Measurements from ENCODE around the gene PSAP.
A peak's percentile ranks its signal among the peaks of the same experiment; 100 is the strongest.

PSAP gene

DNA sequence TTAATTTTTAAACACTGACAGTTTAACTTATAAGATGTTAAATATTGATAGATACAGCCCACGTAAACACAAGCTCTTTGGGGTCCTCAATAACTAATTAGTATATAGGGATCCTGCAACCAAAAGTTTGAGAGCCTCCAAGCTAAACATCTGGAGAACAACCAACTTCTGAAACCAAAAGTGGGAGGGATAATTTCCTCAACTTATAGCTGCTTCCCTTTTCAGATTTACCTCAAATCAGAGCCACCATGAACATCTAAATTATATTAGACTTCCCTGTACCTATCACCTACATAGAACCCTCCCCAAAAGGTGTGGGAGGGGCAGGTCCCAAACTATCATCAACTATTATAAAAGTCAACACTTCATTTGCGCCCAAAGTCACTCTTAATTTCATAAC, 8.6 kb downstream of the PSAP start:
- H3K27ac Mint-ChIP-seq, result no peak overlapping the region
- no peaks in the 10 kb centered on the region for H3K9me3 Mint-ChIP-seq
- no peaks in the 10 kb centered on the region for H3K27me3 Mint-ChIP-seq
- no peak overlapping the region for H3K4me3 Mint-ChIP-seq
- H3K36me3 Mint-ChIP-seq (ENCODE audit: low read depth), result peaks cover 8% of the 10 kb centered on the region
- peaks cover 77% of the 10 kb centered on the region for H3K4me1 Mint-ChIP-seq (ENCODE audit: low read depth)

DNA sequence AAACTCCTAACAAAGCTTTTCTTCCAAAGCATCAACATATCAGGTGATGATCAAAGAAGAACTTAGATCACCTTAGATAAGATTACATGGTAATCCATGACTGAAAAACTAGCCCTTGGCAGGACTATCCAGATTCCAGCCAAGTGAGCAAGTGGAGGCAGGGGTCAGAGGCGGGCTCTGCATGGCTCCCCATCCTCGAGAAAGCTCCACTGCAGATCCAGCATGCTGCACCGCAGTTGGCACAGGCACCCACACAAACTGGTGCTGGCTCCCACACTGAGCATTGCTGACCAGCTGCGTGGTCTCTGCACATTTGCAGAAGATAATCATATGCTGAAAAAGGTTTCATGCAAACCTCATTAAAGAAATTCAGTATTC, 10.1 kb downstream of the PSAP start:
- Mint-ChIP-seq H3K27ac (no peak overlapping the region), H3K9me3 (no peaks in the 10 kb centered on the region), H3K4me1 (ENCODE audit: low read depth) (peaks cover 84% of the 10 kb centered on the region), H3K27me3 (no peaks in the 10 kb centered on the region), H3K4me3 (no peak overlapping the region), H3K36me3 (ENCODE audit: low read depth) (peaks cover 8% of the 10 kb centered on the region)

DNA sequence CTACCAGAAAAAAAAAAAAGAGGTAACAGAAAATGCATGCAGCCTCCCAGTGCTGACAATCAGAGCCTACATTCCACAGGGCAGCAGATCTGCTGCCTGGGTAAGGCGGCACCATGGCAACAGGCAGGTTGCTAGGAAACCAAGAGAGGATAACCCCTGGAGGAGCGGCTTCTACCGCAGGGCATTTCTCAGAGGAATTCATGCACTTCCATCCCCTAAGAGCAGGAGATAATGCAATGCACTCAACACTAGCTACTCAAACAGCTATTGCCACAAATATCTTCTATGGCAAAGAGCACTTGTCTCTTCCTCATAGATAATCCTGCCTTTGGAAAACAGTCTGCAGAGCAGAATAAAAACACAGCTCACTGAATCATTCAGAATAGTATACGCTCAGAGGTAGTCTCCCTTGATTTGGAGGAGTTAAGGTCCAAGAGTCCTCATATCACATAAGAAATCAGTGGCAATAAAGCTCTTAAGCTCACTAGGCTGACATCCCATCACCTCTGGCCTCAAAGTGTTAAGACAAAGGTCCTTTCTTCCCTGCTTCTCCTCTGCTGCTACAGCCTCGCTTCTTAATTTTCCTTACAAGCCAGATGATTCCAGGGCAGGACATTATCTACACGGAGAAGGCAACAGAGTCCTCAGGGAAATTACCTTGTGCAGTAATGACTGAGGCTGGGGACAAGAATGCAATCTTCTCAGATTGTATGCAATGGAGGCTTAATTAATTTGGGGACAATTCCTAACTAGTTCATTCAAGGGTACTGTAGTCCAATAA, 10.7 kb downstream of the PSAP start:
- no peak overlapping the region for H3K4me3 Mint-ChIP-seq
- H3K27ac Mint-ChIP-seq, result no peak overlapping the region
- peaks cover 8% of the 10 kb centered on the region for H3K36me3 Mint-ChIP-seq (ENCODE audit: low read depth)
- peaks cover 84% of the 10 kb centered on the region for H3K4me1 Mint-ChIP-seq (ENCODE audit: low read depth)
- no peaks in the 10 kb centered on the region for H3K9me3 Mint-ChIP-seq
- H3K27me3 Mint-ChIP-seq, result no peaks in the 10 kb centered on the region

DNA sequence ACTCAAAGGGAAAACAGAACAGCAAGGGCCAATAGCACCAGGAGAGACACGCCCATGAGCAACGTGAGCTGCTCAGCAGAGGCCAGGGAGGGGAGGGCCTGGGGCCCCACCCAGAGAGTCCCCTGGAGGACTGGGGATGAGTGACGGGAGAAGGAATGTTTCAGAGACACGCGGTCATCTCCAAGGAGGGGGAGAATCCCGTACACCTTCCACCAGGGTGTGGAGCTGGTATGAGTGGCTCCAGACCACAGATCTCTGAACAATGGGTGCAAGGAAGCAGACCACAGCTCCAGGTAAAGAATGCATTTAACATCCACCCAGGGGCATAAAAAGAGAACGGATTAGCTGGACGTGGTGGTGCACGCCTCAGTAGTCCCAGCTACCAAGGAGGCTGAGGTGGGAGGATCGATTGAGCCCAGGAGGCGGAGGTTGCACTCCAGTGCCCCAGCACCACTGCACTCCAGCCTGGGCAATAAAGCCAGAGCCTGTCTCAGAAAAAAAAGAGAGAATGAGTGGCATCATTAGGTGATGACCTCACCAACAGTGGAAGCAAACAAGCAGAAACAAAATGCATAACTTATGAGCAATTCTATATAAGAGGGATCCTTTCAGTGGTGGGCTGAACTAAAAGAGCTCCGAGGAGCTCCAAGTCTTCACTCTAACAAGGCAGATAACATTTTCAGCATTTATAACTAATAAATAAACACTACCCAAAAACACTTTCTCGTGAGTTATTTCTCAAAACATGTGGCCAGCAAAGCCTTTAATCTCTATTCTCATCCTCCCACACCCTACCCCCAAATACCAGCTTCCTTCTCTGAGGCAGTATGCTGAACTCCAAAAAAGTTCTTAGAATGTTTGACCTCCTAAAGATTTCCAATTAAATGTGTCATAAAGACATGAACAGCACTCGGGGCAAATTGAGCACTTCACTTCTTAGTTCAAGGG, 12.5 kb downstream of the PSAP start:
- Mint-ChIP-seq H3K27me3 (no peaks in the 10 kb centered on the region), H3K4me3 (no peak overlapping the region), H3K27ac (no peak overlapping the region), H3K4me1 (ENCODE audit: low read depth) (peaks cover 83% of the 10 kb centered on the region), H3K9me3 (no peaks in the 10 kb centered on the region), H3K36me3 (ENCODE audit: low read depth) (peaks cover 11% of the 10 kb centered on the region)

DNA sequence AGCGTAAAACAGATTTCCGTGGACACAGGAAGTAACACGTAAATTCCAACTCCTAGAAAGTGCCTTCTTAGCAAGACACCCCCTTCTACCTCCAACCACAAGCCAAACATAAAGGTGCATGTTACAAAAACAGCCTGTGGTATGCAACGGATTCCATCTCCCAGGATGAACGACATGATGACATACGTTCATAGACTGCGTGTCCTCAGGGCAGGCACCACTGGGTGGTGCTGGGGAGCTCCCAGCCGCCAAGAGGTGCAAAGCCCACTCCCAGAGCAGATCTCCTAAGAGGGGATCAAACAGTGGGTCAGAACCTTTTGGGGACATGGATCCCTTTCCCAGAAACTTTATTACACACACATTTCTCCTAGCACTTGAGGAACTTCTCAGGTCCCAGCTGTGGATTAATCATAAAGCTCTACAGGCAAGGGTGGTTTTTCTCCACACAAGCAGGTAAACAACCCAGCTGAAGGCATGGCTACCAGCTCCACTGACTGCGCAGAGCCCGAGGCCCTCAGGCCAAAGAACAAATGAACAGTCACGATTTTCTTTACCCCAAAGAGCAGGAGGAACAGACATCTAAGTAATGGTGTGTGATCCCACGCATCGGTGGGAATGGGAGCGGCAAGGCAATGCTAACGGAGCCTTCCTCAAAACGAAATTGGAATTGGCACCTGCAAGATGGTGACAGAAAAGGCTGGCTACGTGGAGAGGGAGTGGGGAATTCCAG, 13.8 kb downstream of the PSAP start:
- peak overlapping the region; percentile 18 for H3K27ac Mint-ChIP-seq
- H3K4me3 Mint-ChIP-seq, result no peak overlapping the region
- H3K9me3 Mint-ChIP-seq, result no peaks in the 10 kb centered on the region
- H3K36me3 Mint-ChIP-seq (ENCODE audit: low read depth), result peaks cover 13% of the 10 kb centered on the region
- H3K4me1 Mint-ChIP-seq (ENCODE audit: low read depth), result peaks cover 81% of the 10 kb centered on the region
- H3K27me3 Mint-ChIP-seq, result no peaks in the 10 kb centered on the region

DNA sequence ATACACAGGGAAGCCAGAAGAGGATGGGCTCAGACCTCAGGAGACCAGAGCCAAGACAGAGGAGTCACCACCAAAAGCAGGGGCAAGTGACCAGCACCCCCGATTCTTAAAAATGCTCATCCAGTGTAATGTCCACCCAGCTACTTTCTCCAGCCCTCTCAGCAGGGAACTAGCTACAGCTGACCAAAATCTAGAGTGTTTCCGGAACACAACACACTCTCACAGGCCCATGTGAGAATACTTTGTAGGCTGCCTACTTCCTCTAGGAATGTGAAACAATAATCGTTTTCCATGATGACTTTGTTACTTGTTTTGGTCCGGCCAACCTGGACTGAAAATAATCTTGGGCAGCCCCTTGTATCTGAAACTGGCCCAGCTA, 14.5 kb downstream of the PSAP start:
- Mint-ChIP-seq H3K36me3 (ENCODE audit: low read depth) (peaks cover 18% of the 10 kb centered on the region), H3K4me1 (ENCODE audit: low read depth) (peaks cover 78% of the 10 kb centered on the region), H3K9me3 (no peaks in the 10 kb centered on the region), H3K27me3 (no peaks in the 10 kb centered on the region), H3K4me3 (peak overlapping the region; percentile 45), H3K27ac (peak overlapping the region; percentile 87)

DNA sequence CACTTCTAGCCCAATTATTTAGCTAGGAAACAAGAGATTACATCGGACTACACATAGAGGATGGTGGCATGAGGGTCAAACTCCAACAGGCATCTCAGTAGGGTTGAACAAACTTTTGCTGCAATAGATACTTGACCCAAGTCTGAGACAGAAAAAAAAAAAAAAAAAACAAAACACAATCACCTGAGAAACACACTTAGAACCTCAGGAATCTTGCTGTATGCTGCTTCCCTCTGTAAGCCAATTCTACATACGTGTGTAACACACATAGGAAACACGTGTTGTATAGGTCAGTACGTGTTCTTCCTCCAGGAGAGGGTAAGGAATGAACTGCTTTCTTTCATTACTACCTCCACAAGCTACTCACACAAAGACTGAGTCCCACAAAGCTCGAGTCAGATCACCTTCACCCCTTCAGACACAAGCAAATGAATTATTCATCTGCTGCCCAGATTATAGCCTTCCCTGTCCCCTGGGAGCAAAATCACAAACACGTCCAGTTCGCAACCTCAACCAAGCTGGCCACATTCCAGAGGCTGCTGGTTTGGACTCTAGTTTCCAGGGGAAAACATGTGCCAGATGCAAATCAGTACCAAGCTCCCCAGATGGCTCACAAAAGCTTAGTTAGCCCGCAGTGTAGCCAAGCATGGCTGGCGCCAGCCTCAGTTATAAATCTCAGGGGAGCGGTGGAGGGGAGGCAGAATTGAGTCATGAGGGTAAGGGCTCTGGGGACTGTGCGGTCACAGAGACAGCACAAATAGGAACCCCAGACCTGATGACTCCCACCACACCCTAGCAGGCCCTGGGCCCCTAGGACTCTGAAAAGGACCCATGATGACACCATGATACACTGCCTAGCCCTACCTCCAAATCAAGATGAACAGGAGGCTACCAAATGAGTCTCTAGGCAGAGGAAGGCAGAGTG, 15.1 kb downstream of the PSAP start:
- Mint-ChIP-seq H3K4me3 (peak overlapping the region; percentile 45), H3K27ac (peak overlapping the region; percentile 87), H3K36me3 (ENCODE audit: low read depth) (peaks cover 24% of the 10 kb centered on the region), H3K9me3 (no peaks in the 10 kb centered on the region), H3K4me1 (ENCODE audit: low read depth) (peaks cover 75% of the 10 kb centered on the region), H3K27me3 (no peaks in the 10 kb centered on the region)

DNA sequence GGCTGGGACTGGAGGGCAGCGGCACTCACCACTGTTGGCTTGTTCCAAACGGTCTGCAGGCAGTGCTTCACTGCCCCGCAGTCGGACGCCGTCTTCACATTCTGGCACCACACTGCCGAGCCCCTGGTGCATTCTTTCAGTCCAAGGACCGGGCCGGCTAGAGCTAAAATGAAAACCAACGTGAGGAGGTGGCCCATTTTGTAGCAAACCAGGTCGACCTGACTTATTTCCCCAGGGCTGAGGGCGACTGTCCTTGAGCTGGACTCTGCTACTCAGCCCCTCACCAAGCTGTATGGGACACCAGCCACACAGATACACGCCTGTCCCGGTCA, 16.7 kb downstream of the PSAP start:
- Mint-ChIP-seq H3K36me3 (ENCODE audit: low read depth) (peaks cover 36% of the 10 kb centered on the region), H3K4me1 (ENCODE audit: low read depth) (peaks cover 61% of the 10 kb centered on the region), H3K27ac (no peak overlapping the region), H3K9me3 (no peaks in the 10 kb centered on the region), H3K4me3 (no peak overlapping the region), H3K27me3 (no peaks in the 10 kb centered on the region)

DNA sequence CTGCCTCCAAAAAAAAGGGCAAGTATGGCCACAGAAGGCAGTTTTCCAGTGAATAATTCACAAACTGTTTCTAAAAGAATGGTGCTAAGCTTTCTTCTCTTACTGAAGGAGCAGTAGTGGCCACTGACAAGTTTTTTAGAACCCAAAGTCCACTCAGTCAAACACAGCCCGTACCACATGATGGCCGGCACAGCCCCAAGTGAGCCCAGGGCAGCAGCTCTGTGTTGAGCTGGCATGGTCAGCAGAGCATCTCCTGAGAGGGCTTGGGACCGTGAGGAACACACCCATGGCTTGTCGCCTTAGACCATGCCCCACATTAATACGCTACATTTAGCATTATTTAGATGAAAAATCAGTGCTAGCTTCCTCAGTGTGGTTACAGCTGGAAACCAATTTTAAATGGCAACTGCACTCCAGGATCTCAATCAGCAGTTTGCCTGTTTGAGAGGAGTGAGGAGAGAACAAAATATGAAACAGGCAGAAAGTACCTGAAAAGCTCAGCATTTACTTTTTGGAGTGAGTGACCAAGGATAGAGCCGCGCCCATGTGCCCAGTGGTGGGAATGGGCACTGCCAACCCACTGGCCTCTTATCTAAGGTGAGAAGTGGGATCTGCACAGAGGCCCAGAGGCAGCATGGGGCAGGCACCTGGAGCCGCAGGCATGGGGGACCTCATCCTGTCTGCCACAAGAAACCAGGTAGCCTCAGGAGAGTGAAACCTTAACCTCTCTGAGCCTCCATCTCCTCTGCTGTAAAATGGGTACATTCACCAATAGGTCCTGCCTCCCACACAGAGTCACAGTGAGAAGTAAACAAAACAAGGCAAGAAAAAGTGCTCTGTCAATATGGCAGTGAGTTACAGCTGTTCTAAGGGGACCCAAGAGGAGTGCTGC, 17.4 kb downstream of the PSAP start:
- H3K36me3 Mint-ChIP-seq (ENCODE audit: low read depth), result peaks cover 36% of the 10 kb centered on the region
- H3K4me3 Mint-ChIP-seq, result no peak overlapping the region
- H3K27ac Mint-ChIP-seq, result no peak overlapping the region
- H3K4me1 Mint-ChIP-seq (ENCODE audit: low read depth), result peaks cover 55% of the 10 kb centered on the region
- H3K27me3 Mint-ChIP-seq, result no peaks in the 10 kb centered on the region
- H3K9me3 Mint-ChIP-seq, result no peaks in the 10 kb centered on the region

DNA sequence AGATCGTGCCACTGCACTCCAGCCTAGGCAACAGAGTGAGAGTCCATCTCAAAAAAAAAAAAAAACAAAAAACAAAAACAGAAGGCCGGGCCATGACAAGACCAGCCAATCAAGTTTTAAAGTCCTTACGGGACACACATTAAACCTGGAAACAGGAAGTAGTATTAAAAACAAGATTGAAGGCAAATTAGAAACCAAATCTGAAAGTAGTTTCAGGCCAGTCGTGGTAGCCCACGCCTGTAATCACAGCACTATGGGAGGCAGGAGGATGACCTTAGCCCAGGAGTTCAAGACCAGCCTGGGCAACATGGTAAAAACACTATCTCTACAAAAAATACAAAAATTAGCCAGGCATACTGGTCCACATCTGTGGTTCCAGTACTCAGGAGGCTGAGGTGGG, 18.1 kb downstream of the PSAP start:
- Mint-ChIP-seq H3K9me3 (no peaks in the 10 kb centered on the region), H3K4me1 (ENCODE audit: low read depth) (peaks cover 48% of the 10 kb centered on the region), H3K27me3 (no peaks in the 10 kb centered on the region), H3K36me3 (ENCODE audit: low read depth) (peaks cover 37% of the 10 kb centered on the region), H3K27ac (peak overlapping the region; percentile 52), H3K4me3 (no peak overlapping the region)

DNA sequence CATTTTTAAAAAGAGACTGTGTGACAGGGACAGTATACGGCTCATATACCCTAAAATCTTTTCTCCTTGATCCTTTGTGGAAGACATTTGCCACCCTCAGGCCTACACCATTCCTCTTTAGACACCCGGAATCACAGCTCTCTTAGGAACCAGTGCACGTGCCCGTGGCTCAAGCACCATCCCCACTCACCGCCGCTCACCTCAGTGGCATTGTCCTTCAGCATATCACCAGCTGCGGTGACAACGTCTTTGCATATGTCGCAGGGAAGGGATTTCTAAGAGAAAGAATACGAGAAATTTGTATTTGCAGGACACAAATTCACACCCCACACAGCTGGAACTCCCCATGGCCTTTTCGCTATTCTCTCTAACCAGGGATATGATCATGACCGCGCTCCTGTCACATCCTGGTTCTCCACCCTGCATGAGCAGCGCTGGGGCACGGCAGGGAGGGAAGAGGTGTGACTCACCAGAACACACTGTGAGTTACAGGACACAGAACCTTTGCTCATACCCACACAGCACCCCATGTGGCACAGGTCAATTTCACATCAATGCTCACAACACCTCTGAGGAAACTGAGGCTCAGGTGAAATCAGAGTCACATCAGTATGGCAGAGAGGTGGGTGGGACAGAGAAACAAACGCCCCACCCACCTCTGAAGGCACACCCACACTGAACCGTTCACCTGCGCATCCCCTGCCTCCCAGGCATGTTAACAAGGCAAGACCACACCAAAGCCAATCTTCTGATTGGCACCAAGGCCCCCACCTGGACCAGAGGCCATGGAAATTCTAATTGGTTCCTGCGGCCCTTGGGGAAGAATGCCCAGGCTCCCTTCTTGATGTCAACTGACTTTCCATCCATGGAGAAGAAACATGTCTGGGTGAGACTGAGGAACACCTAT, 19.2 kb downstream of the PSAP start:
- Mint-ChIP-seq H3K36me3 (ENCODE audit: low read depth) (peaks cover 36% of the 10 kb centered on the region), H3K4me3 (no peak overlapping the region), H3K27me3 (no peaks in the 10 kb centered on the region), H3K4me1 (ENCODE audit: low read depth) (peaks cover 37% of the 10 kb centered on the region), H3K27ac (peak overlapping the region; percentile 45), H3K9me3 (no peaks in the 10 kb centered on the region)

DNA sequence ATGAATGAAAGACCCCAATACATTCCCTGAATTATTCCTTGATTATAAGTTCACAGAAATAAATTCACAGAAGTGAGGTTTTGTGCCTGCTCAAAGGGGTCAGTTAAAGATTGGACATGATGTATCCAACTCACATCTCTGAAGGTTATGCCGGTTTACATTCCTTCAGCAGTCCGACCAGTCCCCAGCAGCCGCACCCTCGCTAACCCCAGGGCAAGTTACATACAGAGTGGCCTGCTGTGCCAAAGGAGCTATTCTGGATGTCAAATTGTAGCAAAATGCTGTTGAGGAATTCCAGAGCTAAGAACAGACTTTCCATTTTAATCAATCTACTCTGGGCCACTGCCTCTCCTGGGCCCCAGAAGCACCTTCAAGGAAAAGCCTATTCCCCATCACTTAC, 20.3 kb downstream of the PSAP start:
- Mint-ChIP-seq H3K4me3 (no peak overlapping the region), H3K4me1 (ENCODE audit: low read depth) (peaks cover 25% of the 10 kb centered on the region), H3K27ac (no peak overlapping the region), H3K27me3 (no peaks in the 10 kb centered on the region), H3K36me3 (ENCODE audit: low read depth) (peaks cover 41% of the 10 kb centered on the region), H3K9me3 (no peaks in the 10 kb centered on the region)

DNA sequence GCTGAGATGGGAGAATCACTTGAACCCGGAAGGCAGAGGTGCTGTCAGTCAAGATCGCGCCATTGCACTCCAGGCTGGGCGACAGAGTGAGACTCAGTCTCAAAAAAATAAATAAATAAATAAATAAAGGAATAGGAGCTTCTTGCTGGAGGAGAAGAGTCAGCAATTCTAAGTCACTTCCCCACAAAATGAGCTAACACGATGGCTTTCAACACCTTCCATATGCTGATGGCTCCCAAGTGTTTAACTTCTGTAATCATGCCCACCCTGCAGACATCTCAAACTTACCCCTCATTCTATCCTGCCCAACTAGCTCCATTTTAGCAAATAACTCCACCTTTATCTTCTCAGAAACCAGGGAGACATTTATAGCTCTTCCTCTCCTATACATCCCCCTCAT, 21.2 kb downstream of the PSAP start:
- Mint-ChIP-seq H3K4me1 (ENCODE audit: low read depth) (peaks cover 23% of the 10 kb centered on the region), H3K27ac (no peak overlapping the region), H3K4me3 (no peak overlapping the region), H3K27me3 (no peaks in the 10 kb centered on the region), H3K36me3 (ENCODE audit: low read depth) (peaks cover 45% of the 10 kb centered on the region), H3K9me3 (no peaks in the 10 kb centered on the region)
